Progenitor cell of endocrine pancreas (in vitro differentiated cells): ENCODE data around the gene ADARB2. TPM values are rescaled to one million over a fixed set of nuclear protein-coding genes. Genes with fewer than 3 reads are reported as not detected.

Experiments
- DNase-seq: peaks from one replicate; pipeline ENCODE4 v3.0.0; 2021; ENCODE audit warnings: low spot score; ENCODE audit not compliant: unreplicated experiment
- H3K27ac Mint-ChIP-seq: 2 replicates; pipeline ENCODE4 v1.8.0; 2021; ENCODE audit warnings: mild to moderate bottlenecking, moderate library complexity, mixed read lengths
- H3K27me3 Mint-ChIP-seq: 2 replicates; pipeline ENCODE4 v1.8.0; 2021; ENCODE audit warnings: mixed read lengths
- H3K36me3 Mint-ChIP-seq: 2 replicates; pipeline ENCODE4 v1.8.0; 2022; ENCODE audit warnings: mixed read lengths; ENCODE audit not compliant: insufficient read depth
- H3K4me1 Mint-ChIP-seq: 2 replicates; pipeline ENCODE4 v1.8.0; 2021; ENCODE audit warnings: low read depth, mixed read lengths
- H3K4me3 Mint-ChIP-seq: 2 replicates; pipeline ENCODE4 v1.8.0; 2021; ENCODE audit warnings: low read depth, mild to moderate bottlenecking, moderate library complexity, mixed read lengths
- H3K9me3 Mint-ChIP-seq: 2 replicates; pipeline ENCODE4 v1.8.0; 2021; ENCODE audit warnings: low read depth, mixed read lengths
- CTCF ChIP-seq: fragments of 200-600 bp; sonication (generic); IDR thresholded peaks from one replicate; pipeline ENCODE4 v1.5.0; 2021; ENCODE audit warnings: antibody characterized with exemption, mild to moderate bottlenecking; ENCODE audit not compliant: unreplicated experiment
- total RNA-seq: library from RNA; stranded (reverse); gene quantifications from 2 replicates; pipeline ENCODE4 v1.2.1, GENCODE V29; 2021

ADARB2 gene
- total RNA-seq, 1 donor from 2014 or later: 1.3 TPM

GRCh38 chr10:1168763-1169162 lies 568.6 kb downstream of the ADARB2 start:
- Mint-ChIP-seq H3K27me3 (peaks cover 16% of the 10 kb centered on the region), H3K36me3 (no peaks in the 10 kb centered on the region), H3K27ac (no peak overlapping the region), H3K4me1 (no peaks in the 10 kb centered on the region), H3K9me3 (no peaks in the 10 kb centered on the region), H3K4me3 (no peak overlapping the region)
- TF ChIP-seq CTCF: no peak
- no peak for DNase-seq

GRCh38 chr10:1166828-1167275 lies 570.5 kb downstream of the ADARB2 start:
- no peak for TF ChIP-seq CTCF
- Mint-ChIP-seq H3K4me3 (no peak overlapping the region), H3K4me1 (no peaks in the 10 kb centered on the region), H3K9me3 (no peaks in the 10 kb centered on the region), H3K36me3 (no peaks in the 10 kb centered on the region), H3K27me3 (peaks cover 10% of the 10 kb centered on the region), H3K27ac (no peak overlapping the region)
- DNase-seq: no peak

- no peaks in the 10 kb centered on the region for H3K9me3 Mint-ChIP-seq
- peaks cover 10% of the 10 kb centered on the region for H3K27me3 Mint-ChIP-seq
- H3K36me3 Mint-ChIP-seq: no peaks in the 10 kb centered on the region
- TF ChIP-seq CTCF: no peak
- no peaks in the 10 kb centered on the region for H3K4me1 Mint-ChIP-seq
- no peak overlapping the region for H3K27ac Mint-ChIP-seq
- no peak for DNase-seq
- no peak overlapping the region for H3K4me3 Mint-ChIP-seq
These were observed 571.1 kb downstream of the ADARB2 start for GRCh38 chr10:1166101-1166827.

DNA sequence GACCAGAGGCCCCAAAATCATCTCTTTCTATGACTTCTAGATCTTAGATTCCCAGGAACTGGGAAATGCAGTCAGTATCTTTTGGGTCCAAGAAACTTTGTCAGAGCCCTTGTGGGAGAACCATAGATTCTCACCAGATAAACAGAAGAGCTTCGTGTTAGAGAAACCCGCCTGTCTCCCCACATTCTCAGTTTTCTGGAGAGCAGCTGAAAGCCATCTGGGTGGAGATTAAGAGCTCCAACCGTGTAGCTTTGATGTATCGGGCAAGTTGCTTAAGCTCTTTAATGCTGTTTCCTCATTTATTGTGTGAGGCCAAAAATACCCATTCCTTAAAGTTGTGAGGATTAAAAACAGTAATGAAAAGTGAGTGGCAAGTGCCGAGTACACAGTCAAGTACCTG lies 573.5 kb downstream of the ADARB2 start:
- no peak for DNase-seq
- Mint-ChIP-seq H3K9me3 (no peaks in the 10 kb centered on the region), H3K27ac (no peak overlapping the region), H3K4me1 (no peaks in the 10 kb centered on the region), H3K36me3 (no peaks in the 10 kb centered on the region), H3K27me3 (peaks cover 3% of the 10 kb centered on the region), H3K4me3 (no peak overlapping the region)
- no peak for TF ChIP-seq CTCF

GRCh38 chr10:1163204-1163660 lies 574.1 kb downstream of the ADARB2 start:
- no peak overlapping the region for H3K4me3 Mint-ChIP-seq
- H3K9me3 Mint-ChIP-seq: no peaks in the 10 kb centered on the region
- peaks cover 3% of the 10 kb centered on the region for H3K27me3 Mint-ChIP-seq
- H3K36me3 Mint-ChIP-seq: no peaks in the 10 kb centered on the region
- no peaks in the 10 kb centered on the region for H3K4me1 Mint-ChIP-seq
- TF ChIP-seq CTCF: no peak
- H3K27ac Mint-ChIP-seq: no peak overlapping the region
- DNase-seq: no peak
